ENCODE measurements around the gene E4F1. TPM values are rescaled to one million over a fixed set of nuclear protein-coding genes. Genes with fewer than 3 reads are reported as not detected.

Gene E4F1
- total RNA-seq, 1 donor from 2014 or later: 18.7 TPM

- DNase-seq (ENCODE audit: low spot score): no peak
- Mint-ChIP-seq H3K27me3 (ENCODE audit: low read depth) (no peaks in the 10 kb centered on the region), H3K27ac (ENCODE audit: unreplicated experiment) (no peak overlapping the region), H3K36me3 (ENCODE audit: low read depth) (peaks cover 5% of the 10 kb centered on the region), H3K4me1 (ENCODE audit: low read depth) (no peaks in the 10 kb centered on the region), H3K9me3 (ENCODE audit: low read depth) (no peaks in the 10 kb centered on the region), H3K4me3 (ENCODE audit: unreplicated experiment) (no peak overlapping the region)
- no peak for TF ChIP-seq CTCF (IDR thresholded peaks at IDR 0.05)
Observed at GRCh38 chr16:2242598-2242997, 19.2 kb downstream of the E4F1 start.

- DNase-seq (ENCODE audit: low spot score): peak; percentile 92
- Mint-ChIP-seq H3K4me3 (ENCODE audit: unreplicated experiment) (no peak overlapping the region), H3K4me1 (ENCODE audit: low read depth) (no peaks in the 10 kb centered on the region), H3K27me3 (ENCODE audit: low read depth) (no peaks in the 10 kb centered on the region), H3K27ac (ENCODE audit: unreplicated experiment) (no peak overlapping the region), H3K9me3 (ENCODE audit: low read depth) (no peaks in the 10 kb centered on the region), H3K36me3 (ENCODE audit: low read depth) (peaks cover 5% of the 10 kb centered on the region)
- TF ChIP-seq CTCF (IDR thresholded peaks at IDR 0.05): no peak
Observed at GRCh38 chr16:2243031-2243528, 19.7 kb downstream of the E4F1 start.

GRCh38 chr16:2243781-2244180 is 20.4 kb downstream of the E4F1 start:
- H3K27me3 Mint-ChIP-seq (ENCODE audit: low read depth): no peaks in the 10 kb centered on the region
- peaks cover 5% of the 10 kb centered on the region for H3K36me3 Mint-ChIP-seq (ENCODE audit: low read depth)
- no peak for DNase-seq (ENCODE audit: low spot score)
- H3K4me1 Mint-ChIP-seq (ENCODE audit: low read depth): no peaks in the 10 kb centered on the region
- no peak overlapping the region for H3K4me3 Mint-ChIP-seq (ENCODE audit: unreplicated experiment)
- no peaks in the 10 kb centered on the region for H3K9me3 Mint-ChIP-seq (ENCODE audit: low read depth)
- no peak overlapping the region for H3K27ac Mint-ChIP-seq (ENCODE audit: unreplicated experiment)
- TF ChIP-seq CTCF (IDR thresholded peaks at IDR 0.05): no peak

- Mint-ChIP-seq H3K36me3 (ENCODE audit: low read depth) (peaks cover 5% of the 10 kb centered on the region), H3K27ac (ENCODE audit: unreplicated experiment) (no peak overlapping the region), H3K4me1 (ENCODE audit: low read depth) (no peaks in the 10 kb centered on the region), H3K4me3 (ENCODE audit: unreplicated experiment) (no peak overlapping the region), H3K27me3 (ENCODE audit: low read depth) (no peaks in the 10 kb centered on the region), H3K9me3 (ENCODE audit: low read depth) (no peaks in the 10 kb centered on the region)
- TF ChIP-seq CTCF (IDR thresholded peaks at IDR 0.05): peak; percentile 28
- no peak for DNase-seq (ENCODE audit: low spot score)
Observed at GRCh38 chr16:2244301-2244700, 20.9 kb downstream of the E4F1 start.

- no peak overlapping the region for H3K27ac Mint-ChIP-seq (ENCODE audit: unreplicated experiment)
- no peaks in the 10 kb centered on the region for H3K9me3 Mint-ChIP-seq (ENCODE audit: low read depth)
- H3K36me3 Mint-ChIP-seq (ENCODE audit: low read depth): peaks cover 5% of the 10 kb centered on the region
- peaks cover 2% of the 10 kb centered on the region for H3K4me1 Mint-ChIP-seq (ENCODE audit: low read depth)
- no peak for DNase-seq (ENCODE audit: low spot score)
- TF ChIP-seq CTCF (IDR thresholded peaks at IDR 0.05): no peak
- H3K27me3 Mint-ChIP-seq (ENCODE audit: low read depth): no peaks in the 10 kb centered on the region
- no peak overlapping the region for H3K4me3 Mint-ChIP-seq (ENCODE audit: unreplicated experiment)
Observed at GRCh38 chr16:2244926-2245795, 21.8 kb downstream of the E4F1 start.

Data from chondrocyte (in vitro differentiated cells).